Transverse colon (tissue), 4 donors: Measurements from ENCODE around the gene NPW.

Experiments
- CTCF ChIP-seq, 5 experiments: fragments of 200-600 bp in 3 of 5; fragments of 450-650 bp in 2 of 5; sonication (generic) in 3 of 5; IDR thresholded peaks; 1 replicate in 2 of 5; 2 replicates in 3 of 5; pipeline ENCODE4 v1.5.1; 2016 to 2017; ENCODE audit warnings: antibody characterized with exemption in 5 of 5, inconsistent platforms in 3 of 5, mild to moderate bottlenecking in 2 of 5, moderate library complexity in 1 of 5
- EP300 ChIP-seq: sonication (generic); formaldehyde crosslinking; IDR thresholded peaks from one replicate; pipeline ENCODE4 v1.6.1; 2017; ENCODE audit warnings: antibody characterized with exemption, low read depth
- POLR2A ChIP-seq: fragments of 450-650 bp; IDR thresholded peaks from one replicate; pipeline ENCODE4 v1.6.1; 2016; ENCODE audit warnings: antibody characterized with exemption, mild to moderate bottlenecking, moderate library complexity
- POLR2AphosphoS5 ChIP-seq, 3 donors: sonication (generic); formaldehyde crosslinking; IDR thresholded peaks; one replicate each; pipeline ENCODE4 v1.6.1; 2016; ENCODE audit warnings: antibody characterized with exemption in 3 of 3

- peak in 1 of 5 experiments; percentile 17 for TF ChIP-seq CTCF (IDR thresholded peaks at IDR 0.05)
- TF ChIP-seq EP300 = no peak
- TF ChIP-seq POLR2A = peak; percentile 95
- peak; percentile 98 for TF ChIP-seq POLR2AphosphoS5 (IDR thresholded peaks at IDR 0.05)
These were observed 47.6 kb upstream of the NPW start, which contains the start of gene TBL3 for GRCh38 chr16:1971796-1972489.
